Stimulated activated CD4-positive, alpha-beta T cell treated with anti-CD3 and anti-CD28 coated beads, Interleukin-12 subunit alpha, Interleukin-12 subunit beta, amount 100 ng/mL, for 48 hours (primary cell): ENCODE results near the gene TMC8.
"Not testable (repeated sequence)": the region's sequence is repeated elsewhere in the genome, so short reads cannot be mapped to it uniquely, and the experiment has no call there.

Experiments
- DNase-seq, 3 donors: peaks; one replicate each; pipeline ENCODE4 v3.0.0-alpha.2; 2020; ENCODE audit warnings: low read depth in 2 of 3, low spot score in 1 of 3

Gene TMC8

GRCh38 chr17:78130437-78131101, at the start of gene TMC8:
Gene TMC8, plus strand, starts transcription at chr17:78130771. Its CDS starts 818 bp downstream, at chr17:78131589.
- DNase-seq, result peak in 2 of 3 donors; percentile 55 to 60

DNA sequence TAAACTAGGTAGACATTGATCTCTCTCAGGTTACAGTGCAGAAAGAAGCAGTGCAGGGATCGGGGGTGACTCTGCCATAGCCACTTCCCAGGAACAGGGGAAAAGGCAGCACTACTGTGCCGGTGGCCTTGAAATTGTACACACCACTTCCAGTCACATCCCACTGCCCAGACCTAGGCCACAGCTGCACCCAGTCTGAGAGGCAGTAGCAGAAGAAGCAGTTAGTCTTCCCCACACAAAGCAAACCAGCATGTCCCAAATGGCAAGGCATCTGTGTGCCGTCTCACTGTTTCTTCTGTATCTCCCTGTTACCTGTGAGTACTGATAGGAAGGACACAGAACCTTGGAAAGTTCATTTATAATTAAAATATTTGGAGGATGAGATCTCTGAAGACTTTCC, 49.0 kb upstream of the TMC8 start:
- DNase-seq, result no peak

GRCh38 chr17:78082355-78082872, 48.2 kb upstream of the TMC8 start:
- not testable (repeated sequence) for DNase-seq

GRCh38 chr17:78082988-78083387, 47.6 kb upstream of the TMC8 start:
- no peak for DNase-seq

DNA sequence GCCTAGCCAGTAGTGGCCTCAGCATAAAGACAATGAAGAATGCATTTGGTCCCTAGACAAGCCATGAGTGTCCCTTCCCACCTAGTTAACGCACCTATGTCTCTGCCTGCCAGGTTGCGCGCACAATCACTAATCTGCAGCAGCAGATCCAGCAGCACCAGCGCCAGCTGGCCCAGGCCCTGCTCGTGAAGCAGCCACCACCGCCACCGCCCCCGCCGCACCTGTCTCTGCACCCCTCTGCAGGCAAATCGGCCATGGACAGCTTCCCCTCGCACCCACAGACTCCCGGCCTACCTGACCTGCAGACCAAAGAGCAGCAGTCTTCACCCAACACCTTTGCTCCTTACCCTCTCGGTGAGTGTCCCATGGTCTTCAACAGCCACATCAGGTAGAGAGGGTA, 43.8 kb upstream of the TMC8 start:
- DNase-seq, result no peak

DNA sequence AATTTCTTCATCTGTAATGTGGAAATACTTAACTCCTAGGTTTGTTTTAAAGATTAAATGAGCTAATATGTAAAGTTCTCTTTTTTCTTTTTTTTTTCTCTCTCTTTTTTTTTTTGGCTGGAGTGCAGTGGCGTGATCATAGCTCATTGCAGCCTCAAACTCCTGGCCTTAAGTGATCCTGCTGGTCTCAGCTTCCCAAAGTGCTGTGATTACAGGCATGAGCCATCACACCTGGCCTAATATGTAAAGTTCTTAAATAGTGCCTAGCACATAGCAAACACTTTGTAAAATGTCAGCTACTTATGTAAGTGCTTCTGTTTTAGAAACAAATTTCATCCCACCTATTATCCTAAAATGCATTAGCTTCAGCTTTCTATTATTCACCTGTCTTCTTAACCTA, 42.0 kb upstream of the TMC8 start:
- DNase-seq, result no peak

- no peak for DNase-seq
Observed at GRCh38 chr17:78089576-78090281, 40.8 kb upstream of the TMC8 start.

- DNase-seq, result no peak
Observed at GRCh38 chr17:78092794-78093324, 37.7 kb upstream of the TMC8 start.

DNA sequence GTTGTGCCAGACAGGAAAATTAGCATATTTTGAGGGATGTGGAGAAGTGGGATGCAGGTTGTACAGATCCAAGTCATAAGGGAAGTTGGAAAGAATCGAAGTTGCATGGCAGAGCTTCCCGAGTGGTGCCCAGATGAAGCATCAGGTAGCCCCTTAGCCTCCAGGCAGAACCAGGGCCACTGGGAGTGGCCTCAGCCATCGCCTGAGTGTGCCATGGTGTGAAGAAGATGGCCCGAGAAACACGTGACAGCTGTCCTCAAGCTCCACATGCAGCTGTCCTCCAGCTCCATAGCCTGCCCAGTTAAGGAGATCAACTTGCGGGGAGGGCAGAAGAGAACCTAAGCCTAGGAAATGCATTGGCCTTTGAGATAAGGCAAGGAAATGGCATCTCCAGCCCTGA, 35.5 kb upstream of the TMC8 start:
- DNase-seq, result no peak

DNA sequence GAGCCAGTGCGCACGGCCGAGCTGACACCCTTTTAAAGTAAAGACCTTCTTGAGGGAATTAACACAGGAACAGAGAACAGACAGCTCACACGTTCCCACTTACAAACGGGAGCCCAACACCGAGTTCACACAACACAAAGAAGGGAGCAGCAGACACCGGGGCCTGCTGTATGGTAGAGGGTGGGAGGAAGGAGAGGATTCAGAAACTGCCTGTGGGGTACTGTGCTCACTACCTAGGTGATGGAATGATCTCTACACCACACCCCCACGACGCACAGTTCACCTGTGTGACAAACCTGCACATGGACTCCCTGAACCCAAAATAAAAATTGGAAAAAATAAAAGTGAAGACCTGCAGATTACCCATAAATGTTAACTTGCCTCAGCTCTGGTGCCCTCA, 34.5 kb upstream of the TMC8 start:
- no peak for DNase-seq

DNA sequence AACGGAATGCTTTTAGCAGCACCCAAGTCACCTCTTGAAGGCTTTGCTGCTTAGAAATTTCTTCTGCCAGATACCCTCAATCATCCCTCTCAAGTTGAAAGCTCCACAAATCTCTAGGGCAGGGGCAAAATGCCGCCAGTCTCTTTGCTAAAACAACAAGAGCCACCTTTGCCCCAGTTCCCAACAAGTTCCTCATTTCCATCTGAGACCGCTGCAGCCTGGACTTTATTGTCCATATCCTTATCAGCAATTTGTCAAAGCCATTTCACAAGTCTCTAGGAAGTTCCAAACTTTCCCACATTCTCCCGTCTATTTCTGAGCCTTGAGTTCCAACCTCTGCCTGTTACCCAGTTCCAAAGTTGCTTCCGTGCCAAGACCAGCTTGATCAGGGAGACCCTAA, 29.5 kb upstream of the TMC8 start:
- DNase-seq, result no peak

DNA sequence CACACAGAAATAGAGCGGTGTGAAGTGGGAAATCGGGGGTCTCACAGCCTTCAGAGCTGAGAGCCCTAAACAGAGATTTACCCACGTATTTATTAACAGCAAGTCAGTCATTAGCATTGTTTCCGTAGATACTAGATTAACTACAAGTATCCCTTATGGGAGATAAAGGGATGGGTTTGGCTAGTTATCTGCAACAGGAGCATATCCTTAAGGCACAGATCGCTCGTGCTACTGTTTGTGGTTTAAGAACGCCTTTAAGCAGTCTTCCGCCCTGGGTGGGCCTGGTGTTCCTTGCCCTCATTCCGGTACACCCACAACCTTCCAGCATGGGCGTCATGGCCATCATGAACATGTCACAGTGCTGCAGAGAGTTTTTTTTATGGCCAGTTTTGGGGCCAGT, 29.0 kb upstream of the TMC8 start:
- no peak for DNase-seq

GRCh38 chr17:78103311-78103710, 27.3 kb upstream of the TMC8 start:
- DNase-seq, result no peak

DNA sequence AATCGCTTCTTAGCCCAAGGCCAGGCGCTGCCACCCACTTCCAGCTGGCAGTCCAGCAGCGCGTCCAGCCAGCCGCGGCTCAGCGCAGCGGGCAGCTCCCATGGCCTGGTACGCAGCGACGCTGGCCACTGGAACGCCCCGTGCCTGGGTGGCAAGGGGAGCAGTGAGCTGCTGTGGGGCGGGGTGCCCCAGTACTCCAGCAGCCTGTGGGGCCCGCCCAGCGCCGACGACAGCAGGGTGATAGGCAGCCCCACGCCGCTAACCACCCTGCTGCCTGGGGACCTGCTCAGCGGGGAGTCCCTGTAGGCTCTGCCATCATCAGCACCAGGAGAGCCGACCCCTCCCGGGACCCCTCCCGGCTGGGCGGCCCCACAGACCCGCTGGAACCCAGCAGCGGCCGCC, 26.0 kb upstream of the TMC8 start:
- DNase-seq, result no peak

- no peak for DNase-seq
Observed at GRCh38 chr17:78105101-78105500, 25.5 kb upstream of the TMC8 start.

DNA sequence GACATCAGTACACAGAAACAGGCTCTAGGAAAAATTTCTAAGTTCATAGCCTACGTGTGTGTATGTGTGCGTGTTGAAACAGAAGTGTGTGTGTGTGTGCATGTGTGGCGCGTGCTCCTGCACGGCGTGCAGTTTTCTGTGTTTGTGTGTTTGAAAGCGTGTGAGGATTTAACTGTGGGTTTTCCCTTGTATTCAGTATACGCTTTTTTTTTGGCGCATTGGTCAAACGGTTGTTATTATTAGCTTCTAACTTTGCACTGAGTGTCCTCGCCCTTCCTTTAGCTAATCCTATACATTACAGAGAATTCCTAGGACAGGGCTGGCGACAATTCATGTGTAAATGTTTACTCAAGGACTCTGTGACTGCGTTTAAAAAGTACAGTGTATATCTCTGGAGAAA, 25.0 kb upstream of the TMC8 start:
- no peak for DNase-seq

DNA sequence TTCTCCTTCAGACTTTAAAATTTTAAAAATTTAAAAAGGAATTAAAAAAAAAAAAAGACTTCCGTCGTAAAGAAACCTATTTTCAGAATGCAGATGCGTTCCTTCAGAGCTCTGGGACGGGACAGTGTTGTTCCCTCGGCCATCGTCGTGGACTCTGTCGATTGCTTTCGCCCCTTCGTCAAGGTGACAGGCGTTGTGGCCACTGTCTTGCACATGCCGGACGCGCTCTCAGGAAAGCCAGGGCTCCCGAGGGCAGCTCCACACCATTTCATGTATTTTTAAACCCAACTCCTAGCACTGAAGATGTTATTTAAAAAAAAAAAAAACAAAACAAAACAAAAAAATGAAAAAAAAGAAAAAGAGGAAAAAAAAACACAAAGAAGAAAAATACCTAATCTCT, 24.4 kb upstream of the TMC8 start:
- no peak for DNase-seq

GRCh38 chr17:78107457-78107856, 23.1 kb upstream of the TMC8 start:
- no peak for DNase-seq

DNA sequence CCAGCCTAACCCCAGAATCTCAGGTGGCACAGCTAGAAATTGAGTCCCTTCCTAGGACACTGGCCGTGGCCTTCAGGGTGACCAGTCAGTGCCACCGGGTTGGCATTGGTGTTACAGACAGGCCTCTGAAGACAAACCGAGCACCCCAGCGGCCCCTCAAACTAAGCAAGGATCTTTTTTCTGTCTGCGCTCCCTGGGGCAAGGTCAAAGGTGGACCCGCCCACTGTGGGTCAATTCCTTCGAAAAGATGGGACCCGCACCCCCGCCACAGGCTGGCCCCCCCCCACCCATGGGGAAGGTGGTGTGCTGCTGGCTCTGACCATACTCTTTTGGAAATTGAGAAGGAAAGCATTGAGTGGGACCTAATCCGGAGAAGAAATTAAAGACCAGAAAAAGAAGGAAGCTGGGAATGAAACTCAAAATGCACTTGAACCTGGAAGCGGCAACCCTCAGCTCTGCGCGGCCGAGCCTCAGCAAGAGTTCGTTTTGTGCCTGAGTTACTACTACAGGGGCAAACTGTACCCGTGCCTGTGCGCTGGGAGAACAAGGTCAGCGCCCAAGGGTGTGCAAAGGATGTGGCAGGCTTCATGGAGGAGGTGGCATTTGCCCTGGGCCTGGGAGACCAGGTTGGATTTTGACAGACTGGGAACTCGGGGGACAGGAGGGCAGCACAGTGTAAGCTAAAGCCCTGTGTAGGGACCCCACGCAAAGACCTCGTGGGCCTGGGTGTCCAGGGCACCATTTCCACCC, 22.4 kb upstream of the TMC8 start:
- no peak for DNase-seq

DNA sequence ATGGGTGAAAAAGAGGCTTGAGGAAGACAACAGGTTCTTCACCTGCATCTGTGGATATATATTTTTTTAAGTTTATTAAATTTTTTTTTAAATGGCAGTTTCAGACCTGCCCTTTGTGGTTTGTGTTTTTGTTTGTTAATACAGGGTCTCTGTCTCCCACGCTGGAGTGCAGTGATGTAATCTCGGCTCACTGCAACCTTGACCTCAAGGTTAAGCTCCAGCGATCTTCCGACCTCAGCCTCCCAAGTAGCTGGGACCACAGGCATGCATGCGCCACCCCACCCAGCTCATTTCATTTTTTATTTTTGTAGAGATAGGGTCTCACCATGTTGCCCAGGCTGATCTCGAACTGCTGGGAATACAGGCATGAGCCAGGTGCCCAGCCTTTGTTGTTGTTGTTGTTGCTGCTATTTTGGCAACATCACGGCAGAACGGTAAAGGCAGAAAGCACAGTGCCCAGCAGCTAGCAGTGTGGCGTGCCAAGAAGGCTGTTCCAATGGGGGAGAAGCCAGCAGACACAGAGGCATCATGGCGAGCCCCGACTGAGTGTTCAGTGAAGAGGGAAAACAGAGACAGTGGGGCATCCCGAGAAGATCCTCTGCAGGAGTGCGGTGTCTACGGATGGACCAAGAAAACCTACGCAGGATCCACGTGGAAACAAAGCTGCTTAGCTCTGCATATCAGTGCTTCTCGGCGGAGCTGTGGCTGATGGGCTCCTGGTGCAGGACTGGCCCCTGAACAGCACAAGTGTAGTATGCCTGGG, 21.7 kb upstream of the TMC8 start:
- no peak for DNase-seq

GRCh38 chr17:78109489-78109761, 21.1 kb upstream of the TMC8 start:
- DNase-seq, result no peak
